ENCODE measurements around the gene SNHG17.

DNA sequence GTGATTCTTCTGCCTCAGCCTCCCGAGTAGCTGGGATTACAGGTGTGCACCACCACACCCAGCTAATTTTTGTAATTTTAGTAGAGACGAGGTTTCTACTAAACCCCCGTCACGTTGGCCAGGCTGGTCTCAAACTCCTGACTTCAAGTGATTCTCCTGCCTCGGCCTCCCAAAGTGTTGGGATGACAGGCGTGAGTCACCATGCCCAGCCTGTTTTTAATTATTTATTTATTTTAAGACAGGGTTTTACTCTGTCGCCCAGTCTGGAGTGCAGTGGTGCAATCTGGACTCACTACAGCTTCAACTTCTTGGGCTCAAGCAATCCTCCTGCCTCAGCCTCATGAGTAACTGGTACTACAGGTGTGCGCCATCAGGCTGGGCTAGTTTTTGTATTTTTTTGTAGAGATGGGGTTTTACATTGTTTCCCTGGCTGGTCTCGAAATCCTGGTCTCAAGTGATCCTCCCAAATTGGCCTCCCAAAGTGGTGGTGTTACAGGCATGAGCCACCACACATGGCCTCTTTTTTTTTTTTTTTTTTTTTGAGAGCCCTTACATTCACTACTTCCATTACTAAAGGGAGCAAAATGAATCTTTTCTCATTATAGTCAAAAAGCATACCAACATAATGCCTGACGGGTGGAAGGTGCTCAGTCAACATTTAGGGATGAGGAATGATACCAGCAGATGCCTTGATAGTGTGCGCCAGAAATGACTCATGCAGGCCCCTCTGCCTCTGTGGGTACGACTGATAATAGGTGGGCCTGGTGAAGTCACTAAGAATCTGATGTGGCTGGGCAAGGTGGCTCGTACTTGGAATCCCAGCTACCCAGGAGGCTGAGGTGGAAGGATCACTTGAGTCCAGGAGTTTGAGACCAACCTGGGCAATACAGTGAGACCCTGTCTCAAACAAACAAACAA, 19.7 kb upstream of the SNHG17 start:
- TF ChIP-seq GATA2 (IDR thresholded peaks at IDR 0.05; ENCODE audit: low read depth, low read length) (no peak), GATA3 (IDR thresholded peaks at IDR 0.05; ENCODE audit: low read depth, low read length) (no peak)
